Mononuclear cell (primary cell): ENCODE data around the gene FANCI. TPM values are rescaled to one million over a fixed set of nuclear protein-coding genes. Genes with fewer than 3 reads are reported as not detected.
"Not testable (repeated sequence)": the region's sequence is repeated elsewhere in the genome, so short reads cannot be mapped to it uniquely, and the experiment has no call there.

Experiments used
- H3K27me3 ChIP-seq: 2 replicates; pipeline ENCODE4 v1.6.0; 2011; ENCODE audit warnings: low read length, control low read depth; ENCODE audit not compliant: insufficient read depth
- H3K4me1 ChIP-seq: 2 replicates; pipeline ENCODE4 v1.5.1; 2011; ENCODE audit warnings: mild to moderate bottlenecking, low read length, control low read depth; ENCODE audit not compliant: insufficient read depth
- H3K4me3 ChIP-seq: 2 replicates; pipeline ENCODE4 v1.5.1; 2011; ENCODE audit warnings: mild to moderate bottlenecking, low read length, moderate library complexity
- H3K9me3 ChIP-seq: 2 replicates; pipeline ENCODE4 v1.5.1; 2011; ENCODE audit warnings: low read depth, mild to moderate bottlenecking, control low read depth, low read length
- total RNA-seq: library from RNA; depleted of rRNA; stranded (reverse); fragments of >200 nt; gene quantifications from one replicate; pipeline ENCODE4 v1.2.3, GENCODE V29; 2012

FANCI gene
- total RNA-seq, 1 donor: 11.5 TPM

DNA sequence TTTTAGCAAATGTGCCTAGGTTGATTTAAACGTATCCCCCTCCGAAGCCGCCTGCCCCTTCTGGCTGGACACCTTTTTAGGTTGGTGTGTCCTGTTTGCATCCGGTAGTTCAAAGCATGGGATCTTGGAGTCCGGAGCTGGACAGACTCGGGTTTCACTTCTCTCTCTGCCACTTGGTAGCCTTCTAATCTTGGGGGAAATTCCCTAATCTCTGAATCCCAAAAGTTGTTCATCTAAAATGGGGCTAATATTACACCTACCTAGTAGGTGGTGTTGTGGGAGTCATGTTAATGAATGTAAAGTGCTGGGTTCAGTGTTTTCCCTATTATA, 760 bp downstream of the FANCI start:
- Histone ChIP-seq H3K27me3 (no peaks in the 10 kb centered on the region), H3K9me3 (no peaks in the 10 kb centered on the region), H3K4me1 (peaks cover 31% of the 10 kb centered on the region), H3K4me3 (peak overlapping the region; percentile 66)

DNA sequence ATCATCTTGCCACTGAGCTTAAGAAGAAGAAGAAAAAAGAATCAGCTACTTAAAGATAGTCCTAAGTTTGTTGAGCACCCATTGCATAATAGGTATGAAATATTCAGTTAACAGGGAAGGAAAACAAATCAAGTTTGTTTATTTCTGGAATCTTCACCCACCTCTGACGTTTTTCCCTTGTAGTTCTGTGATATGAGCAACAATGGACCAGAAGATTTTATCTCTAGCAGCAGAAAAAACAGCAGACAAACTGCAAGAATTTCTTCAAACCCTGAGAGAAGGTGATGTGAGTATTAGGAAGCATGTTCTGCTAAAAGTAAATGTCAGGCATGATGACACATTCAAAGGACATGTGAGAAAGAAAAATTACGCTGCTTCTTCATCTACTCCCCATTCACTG, 3.7 kb downstream of the FANCI start:
- Histone ChIP-seq H3K9me3 (no peaks in the 10 kb centered on the region), H3K4me3 (no peak overlapping the region), H3K4me1 (peaks cover 22% of the 10 kb centered on the region), H3K27me3 (no peaks in the 10 kb centered on the region)

DNA sequence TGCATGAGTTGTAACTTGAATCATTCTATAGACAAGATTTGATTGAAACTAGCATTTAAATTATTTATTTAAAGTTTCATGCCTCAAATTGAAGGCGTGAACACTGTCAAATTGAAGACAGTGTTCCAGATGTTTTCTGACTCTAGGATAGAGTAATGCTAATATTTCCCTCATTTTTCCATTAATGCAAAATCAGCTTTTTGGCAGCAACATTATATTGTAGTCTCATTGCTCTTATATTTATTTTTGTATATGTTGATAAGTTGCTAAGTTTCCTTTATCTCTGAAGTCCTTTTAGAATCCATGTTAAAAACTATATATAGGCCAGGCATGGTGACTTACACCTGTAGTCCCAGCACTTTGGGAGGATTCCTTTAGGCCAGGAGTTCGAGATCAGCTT, 4.8 kb downstream of the FANCI start:
- no peaks in the 10 kb centered on the region for H3K9me3 ChIP-seq
- no peak overlapping the region for H3K4me3 ChIP-seq
- no peaks in the 10 kb centered on the region for H3K27me3 ChIP-seq

GRCh38 chr15:89250142-89250541, 6.4 kb downstream of the FANCI start:
- H3K4me1 ChIP-seq, H3K9me3 ChIP-seq, H3K27me3 ChIP-seq, H3K4me3 ChIP-seq: not testable (repeated sequence)

More for the DNA sequence above, 4.8 kb downstream of the FANCI start:
- H3K4me1 ChIP-seq: peaks cover 15% of the 10 kb centered on the region

GRCh38 chr15:89277281-89277680, 33.5 kb downstream of the FANCI start:
- not testable (repeated sequence) for H3K4me3 ChIP-seq, H3K4me1 ChIP-seq, H3K27me3 ChIP-seq, H3K9me3 ChIP-seq

DNA sequence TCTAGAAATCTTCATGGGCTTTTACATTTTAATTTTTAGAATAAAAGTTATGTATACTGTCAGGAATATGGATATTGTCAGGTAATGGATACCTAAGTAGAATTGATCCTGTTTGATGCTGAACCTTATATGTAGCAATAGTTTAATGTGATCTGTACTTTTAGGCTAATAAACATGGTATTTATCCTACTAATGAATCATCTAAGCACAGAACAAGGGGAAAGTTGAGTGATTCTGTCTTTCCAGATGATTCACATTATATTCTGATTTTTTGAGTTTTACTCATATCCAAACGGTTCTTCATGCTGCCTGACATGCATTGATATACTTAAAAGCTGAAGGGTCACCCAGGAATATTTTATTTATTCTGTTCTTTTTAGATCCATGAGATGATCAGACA, 34.5 kb downstream of the FANCI start:
- Histone ChIP-seq H3K27me3 (no peaks in the 10 kb centered on the region), H3K4me1 (no peaks in the 10 kb centered on the region), H3K4me3 (no peak overlapping the region), H3K9me3 (no peaks in the 10 kb centered on the region)

DNA sequence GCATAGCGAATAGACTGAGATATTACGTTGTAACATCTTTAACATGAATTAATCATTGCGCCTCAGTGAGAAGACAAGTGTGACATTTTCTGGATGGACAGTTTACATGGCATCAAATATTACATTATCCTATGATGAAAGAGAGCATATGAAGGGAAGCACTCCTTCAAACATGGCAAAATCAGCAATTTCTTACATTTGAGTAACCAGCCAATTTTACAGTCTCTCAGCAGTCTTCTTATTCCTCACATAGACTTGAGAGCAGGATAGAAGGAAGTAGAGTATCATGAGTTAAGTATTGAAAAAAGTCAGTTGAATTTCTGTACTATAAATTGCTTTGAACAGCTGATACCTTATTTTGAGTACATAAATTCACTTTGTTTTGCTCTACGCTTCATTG, 38.9 kb downstream of the FANCI start:
- Histone ChIP-seq H3K9me3 (no peaks in the 10 kb centered on the region), H3K4me1 (no peaks in the 10 kb centered on the region), H3K27me3 (no peaks in the 10 kb centered on the region), H3K4me3 (no peak overlapping the region)

DNA sequence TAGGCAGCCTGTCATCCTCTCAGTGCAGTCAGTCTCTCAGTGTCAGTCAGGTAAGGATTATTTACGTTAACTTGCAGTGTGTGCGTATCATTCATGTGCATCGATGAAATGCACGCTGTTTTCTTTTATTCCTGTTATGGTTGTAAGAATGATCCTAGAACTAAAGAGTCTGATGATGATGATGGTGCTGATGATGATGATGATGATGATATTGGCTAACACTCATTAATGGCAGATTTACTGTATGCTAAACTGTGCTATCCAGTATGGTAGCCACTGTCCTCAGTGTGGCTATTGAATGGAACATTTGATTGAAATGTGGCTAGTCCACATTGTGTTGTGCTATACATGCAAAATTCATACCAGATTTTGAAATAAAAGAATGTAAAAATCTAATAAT, 39.4 kb downstream of the FANCI start:
- H3K4me1 ChIP-seq: no peaks in the 10 kb centered on the region
- H3K4me3 ChIP-seq: no peak overlapping the region
- no peaks in the 10 kb centered on the region for H3K27me3 ChIP-seq
- no peaks in the 10 kb centered on the region for H3K9me3 ChIP-seq

- Histone ChIP-seq H3K9me3 (no peaks in the 10 kb centered on the region), H3K27me3 (no peaks in the 10 kb centered on the region), H3K4me3 (no peak overlapping the region), H3K4me1 (no peaks in the 10 kb centered on the region)
Observed at GRCh38 chr15:89291934-89292438, 48.2 kb downstream of the FANCI start.

DNA sequence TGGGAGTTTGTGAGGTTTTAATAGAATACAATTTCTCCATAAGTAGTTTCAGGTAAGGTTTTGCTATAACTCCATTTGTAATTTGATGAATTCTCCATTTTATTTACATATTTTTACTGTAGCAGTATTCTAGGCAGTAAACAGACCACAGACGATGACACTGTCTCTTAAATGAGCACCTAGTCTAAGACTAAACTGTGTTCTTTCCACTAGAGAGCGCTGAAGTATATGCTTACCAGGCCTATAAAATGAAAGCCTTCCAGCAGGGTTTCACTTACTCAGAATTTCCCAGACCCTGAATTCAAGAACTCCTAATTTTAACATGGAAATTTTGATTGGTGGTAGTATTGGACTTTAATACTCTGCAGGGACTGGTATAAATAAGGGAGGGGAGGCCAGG, 49.2 kb downstream of the FANCI start:
- no peaks in the 10 kb centered on the region for H3K9me3 ChIP-seq
- no peaks in the 10 kb centered on the region for H3K27me3 ChIP-seq
- no peak overlapping the region for H3K4me3 ChIP-seq
- no peaks in the 10 kb centered on the region for H3K4me1 ChIP-seq

DNA sequence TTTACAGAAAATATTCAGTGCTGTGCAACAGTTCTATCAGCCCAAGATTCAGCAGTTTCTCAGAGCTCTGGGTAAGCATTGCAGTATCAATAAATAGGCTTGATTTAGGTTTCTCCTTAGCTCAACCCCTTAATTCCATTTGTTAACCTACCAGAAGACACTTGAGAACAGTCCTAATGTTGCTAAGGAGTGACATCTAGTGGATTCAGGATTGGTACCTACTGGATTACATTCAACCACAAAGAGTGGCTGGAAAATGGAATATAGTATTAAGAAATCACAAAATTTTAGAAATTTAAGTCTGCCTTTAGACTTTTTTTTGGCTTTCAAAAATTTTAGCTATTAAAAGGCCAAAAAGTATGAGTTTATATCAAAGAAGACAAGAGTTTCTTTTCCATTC, 56.1 kb downstream of the FANCI start:
- Histone ChIP-seq H3K9me3 (no peaks in the 10 kb centered on the region), H3K4me1 (no peaks in the 10 kb centered on the region), H3K4me3 (no peak overlapping the region), H3K27me3 (no peaks in the 10 kb centered on the region)

- Histone ChIP-seq H3K27me3 (no peaks in the 10 kb centered on the region), H3K4me3 (no peak overlapping the region), H3K9me3 (no peaks in the 10 kb centered on the region), H3K4me1 (no peaks in the 10 kb centered on the region)
Observed at GRCh38 chr15:89301304-89302089, 57.7 kb downstream of the FANCI start.

DNA sequence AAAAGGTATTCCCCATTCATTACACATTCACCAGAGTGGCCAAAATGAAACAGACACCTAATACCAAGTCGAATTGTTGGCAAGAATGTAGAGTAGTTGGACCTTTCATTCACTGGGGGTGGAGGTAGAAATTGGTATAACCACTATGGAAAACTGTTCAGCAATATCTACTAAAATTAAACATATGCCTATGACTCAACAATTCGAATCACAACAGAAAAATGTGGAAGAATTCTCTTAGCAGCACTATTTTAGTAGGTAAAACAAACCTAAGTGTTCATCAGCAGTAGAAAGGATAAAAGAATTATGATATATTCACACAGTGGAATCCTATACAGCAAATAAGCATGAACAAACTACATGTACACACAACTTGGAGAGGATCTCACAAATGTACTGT, 60.2 kb downstream of the FANCI start:
- H3K27me3 ChIP-seq: no peaks in the 10 kb centered on the region
- H3K9me3 ChIP-seq: no peaks in the 10 kb centered on the region
- H3K4me1 ChIP-seq: no peaks in the 10 kb centered on the region
- H3K4me3 ChIP-seq: no peak overlapping the region

DNA sequence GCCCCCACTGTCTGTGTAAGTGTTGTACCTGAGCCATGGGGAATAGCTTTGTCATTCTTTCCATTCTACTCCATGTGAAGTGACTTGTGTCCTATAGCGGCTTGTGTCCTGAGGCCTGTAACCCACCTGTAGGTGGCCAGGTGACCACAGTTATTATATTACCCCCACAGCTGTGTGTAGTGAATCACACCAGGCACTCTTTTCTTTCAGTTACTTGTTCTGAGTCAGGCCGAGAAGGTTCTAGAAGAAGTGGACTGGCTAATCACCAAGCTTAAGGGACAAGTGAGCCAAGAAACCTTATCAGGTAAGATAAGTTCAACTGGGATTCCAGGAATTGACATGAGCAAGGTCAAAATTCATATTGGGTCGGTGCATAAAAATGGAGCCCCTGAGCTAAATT, 61.6 kb downstream of the FANCI start:
- no peak overlapping the region for H3K4me3 ChIP-seq

GRCh38 chr15:89307046-89307587, 63.3 kb downstream of the FANCI start:
- H3K4me3 ChIP-seq: no peak overlapping the region
- H3K9me3 ChIP-seq: no peaks in the 10 kb centered on the region

More for the DNA sequence above, 61.6 kb downstream of the FANCI start:
- no peaks in the 10 kb centered on the region for H3K27me3 ChIP-seq
- no peaks in the 10 kb centered on the region for H3K9me3 ChIP-seq
- H3K4me1 ChIP-seq: no peaks in the 10 kb centered on the region

GRCh38 chr15:89307791-89308190, 64.0 kb downstream of the FANCI start:
- Histone ChIP-seq H3K4me1 (no peaks in the 10 kb centered on the region), H3K27me3 (no peaks in the 10 kb centered on the region), H3K9me3 (no peaks in the 10 kb centered on the region), H3K4me3 (no peak overlapping the region)

More at GRCh38 chr15:89307046-89307587, 63.3 kb downstream of the FANCI start:
- no peaks in the 10 kb centered on the region for H3K27me3 ChIP-seq
- H3K4me1 ChIP-seq: no peaks in the 10 kb centered on the region
